Fibroblast of villous mesenchyme (primary cell): ENCODE measurements around the gene CENPN. TPM values are rescaled to one million over a fixed set of nuclear protein-coding genes. Genes with fewer than 3 reads are reported as not detected.
A peak's percentile ranks its signal among the peaks of the same experiment; 100 is the strongest.

Source experiments
- DNase-seq: peaks from one replicate; pipeline ENCODE4 v3.0.0-alpha.2; 2010; ENCODE audit warnings: low read depth
- H3K4me3 ChIP-seq: 2 replicates; pipeline ENCODE4 v1.5.1; 2011; ENCODE audit warnings: low read depth, mild to moderate bottlenecking, low read length
- small RNA-seq: library from RNA; depleted of rRNA; stranded (forward); fragments of <200 nt; gene quantifications from one replicate; pipeline ENCODE3, GENCODE V24; 2012
- total RNA-seq: library from RNA; depleted of rRNA; stranded (reverse); fragments of >200 nt; gene quantifications from 2 replicates; pipeline ENCODE4 v1.2.3, GENCODE V29; 2012
- TF ChIP-seq, protein P1 (sequence below): IDR thresholded peaks from 2 replicates; pipeline ENCODE4 v1.5.1; 2012; ENCODE audit warnings: low read depth, mild to moderate bottlenecking, low read length; ENCODE audit not compliant: insufficient read depth

Gene CENPN
- total RNA-seq, 1 donor, result 64.8 TPM

DNA sequence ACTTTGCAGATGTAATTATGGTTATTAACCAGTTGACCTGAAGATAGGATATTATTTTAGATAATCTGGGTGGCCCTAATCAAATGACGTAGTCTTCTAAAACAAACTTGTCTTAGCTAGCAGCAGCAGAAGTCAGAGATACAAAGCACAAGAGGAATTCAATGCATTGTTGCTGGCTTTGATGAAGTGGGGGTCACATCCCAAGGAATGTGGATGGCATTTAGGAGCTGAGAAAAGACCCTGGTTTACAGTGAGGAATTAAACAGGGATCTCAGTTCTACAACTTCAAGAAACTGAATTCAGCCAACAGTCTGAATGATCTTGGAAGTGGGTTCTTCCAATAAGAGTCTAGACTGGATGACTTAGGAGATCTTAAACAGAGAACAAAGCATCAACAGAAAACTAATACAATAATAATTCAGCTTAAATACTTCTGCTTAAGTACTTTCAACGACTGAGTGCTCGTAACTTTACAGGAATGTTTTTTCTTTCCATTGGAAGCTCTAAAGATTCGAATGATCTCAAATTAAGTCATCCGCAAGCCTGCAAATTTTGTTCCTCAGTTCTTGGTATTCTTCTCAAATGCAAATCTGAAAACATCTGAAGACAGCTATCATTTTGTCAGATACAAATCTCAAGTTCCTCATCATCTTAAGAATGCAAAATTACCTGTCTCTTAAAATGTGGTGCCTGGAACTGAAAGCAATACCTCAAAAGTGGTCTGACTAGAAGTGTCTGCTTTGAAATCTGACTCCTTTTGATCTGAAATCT lies 66.7 kb downstream of the CENPN start:
- no peak overlapping the region for H3K4me3 ChIP-seq
- TF ChIP-seq, protein P1, sequence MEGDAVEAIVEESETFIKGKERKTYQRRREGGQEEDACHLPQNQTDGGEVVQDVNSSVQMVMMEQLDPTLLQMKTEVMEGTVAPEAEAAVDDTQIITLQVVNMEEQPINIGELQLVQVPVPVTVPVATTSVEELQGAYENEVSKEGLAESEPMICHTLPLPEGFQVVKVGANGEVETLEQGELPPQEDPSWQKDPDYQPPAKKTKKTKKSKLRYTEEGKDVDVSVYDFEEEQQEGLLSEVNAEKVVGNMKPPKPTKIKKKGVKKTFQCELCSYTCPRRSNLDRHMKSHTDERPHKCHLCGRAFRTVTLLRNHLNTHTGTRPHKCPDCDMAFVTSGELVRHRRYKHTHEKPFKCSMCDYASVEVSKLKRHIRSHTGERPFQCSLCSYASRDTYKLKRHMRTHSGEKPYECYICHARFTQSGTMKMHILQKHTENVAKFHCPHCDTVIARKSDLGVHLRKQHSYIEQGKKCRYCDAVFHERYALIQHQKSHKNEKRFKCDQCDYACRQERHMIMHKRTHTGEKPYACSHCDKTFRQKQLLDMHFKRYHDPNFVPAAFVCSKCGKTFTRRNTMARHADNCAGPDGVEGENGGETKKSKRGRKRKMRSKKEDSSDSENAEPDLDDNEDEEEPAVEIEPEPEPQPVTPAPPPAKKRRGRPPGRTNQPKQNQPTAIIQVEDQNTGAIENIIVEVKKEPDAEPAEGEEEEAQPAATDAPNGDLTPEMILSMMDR, result no peak
- DNase-seq, result no peak

DNA sequence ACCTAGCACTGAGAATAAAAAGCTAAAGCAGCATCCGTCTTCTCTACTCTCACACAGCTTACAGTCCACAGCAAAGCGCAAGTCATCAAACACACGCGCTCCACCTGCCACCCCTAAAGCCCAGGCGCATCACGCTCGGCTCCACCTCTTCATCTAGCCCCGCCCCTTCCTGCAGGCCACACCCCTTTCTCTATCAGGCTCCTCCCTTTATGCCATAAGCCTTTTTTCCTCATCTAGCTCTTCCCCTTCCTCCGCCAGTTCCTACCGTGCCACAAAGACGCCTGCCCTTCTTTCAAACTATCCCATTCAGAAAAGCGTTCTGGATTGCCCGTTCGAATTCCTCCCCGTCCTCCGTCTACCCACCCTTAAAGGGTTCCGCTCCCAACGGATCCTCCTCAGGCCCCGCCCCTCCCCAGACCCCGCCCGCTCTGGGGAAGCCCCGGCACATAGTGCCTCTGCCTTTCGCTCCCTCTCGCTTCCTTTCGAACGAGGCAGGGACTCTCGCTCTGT lies 69.6 kb downstream of the CENPN start:
- TF ChIP-seq, protein P1, result no peak
- peak overlapping the region; percentile 84 for H3K4me3 ChIP-seq
- peak; percentile 85 for DNase-seq

DNA sequence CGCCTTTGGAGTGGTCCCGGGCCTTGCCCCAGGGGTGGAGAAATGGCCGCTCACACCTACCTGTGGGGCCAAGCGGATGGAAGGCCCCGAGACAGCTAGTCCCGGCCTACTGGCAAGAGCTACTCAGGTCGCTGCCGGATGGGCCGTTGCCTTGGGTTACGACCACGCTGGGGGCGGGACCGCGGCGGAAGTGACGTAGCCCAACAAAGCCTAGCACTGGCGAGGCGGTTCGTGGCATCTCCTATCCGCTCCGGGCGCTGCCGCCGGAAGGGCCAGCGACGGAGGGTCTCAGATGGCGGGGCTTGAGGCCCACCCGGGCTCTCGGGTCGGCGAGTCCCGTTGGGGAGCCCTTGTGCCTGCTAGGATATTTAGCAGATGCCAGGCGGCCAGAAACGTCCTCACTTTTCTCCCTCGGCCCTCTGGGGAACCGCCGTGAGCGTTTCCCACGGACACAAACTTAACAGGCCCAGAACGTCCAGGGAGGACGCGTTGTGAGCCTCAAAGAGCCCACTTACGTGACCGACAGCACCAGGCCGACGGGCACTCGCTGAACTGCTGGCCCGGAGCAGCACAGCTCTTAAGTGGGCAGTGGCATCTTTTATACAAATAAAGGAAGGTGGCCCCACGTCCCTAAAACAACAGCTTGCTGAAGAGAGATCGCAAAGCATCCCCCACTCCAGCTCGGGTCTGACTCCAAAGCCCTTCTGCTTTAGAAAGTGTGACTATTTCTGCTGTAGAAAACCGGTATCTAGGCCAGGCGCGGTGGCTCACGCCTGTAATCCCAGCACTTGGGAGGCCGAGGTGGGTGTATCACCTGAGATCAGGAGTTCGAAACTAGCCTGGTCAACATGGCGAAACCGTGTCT lies 70.3 kb downstream of the CENPN start, which contains the start of gene C16orf46:
Gene C16orf46, minus strand, starts transcription at position 163 of the 865 bp plus-strand sequence. CDS start 13,283 bp downstream, outside the sequence.
- TF ChIP-seq, protein P1, result no peak
- peak within 1 kb of the TSS; percentile 84 for H3K4me3 ChIP-seq
- DNase-seq, result peak; percentile 97

DNA sequence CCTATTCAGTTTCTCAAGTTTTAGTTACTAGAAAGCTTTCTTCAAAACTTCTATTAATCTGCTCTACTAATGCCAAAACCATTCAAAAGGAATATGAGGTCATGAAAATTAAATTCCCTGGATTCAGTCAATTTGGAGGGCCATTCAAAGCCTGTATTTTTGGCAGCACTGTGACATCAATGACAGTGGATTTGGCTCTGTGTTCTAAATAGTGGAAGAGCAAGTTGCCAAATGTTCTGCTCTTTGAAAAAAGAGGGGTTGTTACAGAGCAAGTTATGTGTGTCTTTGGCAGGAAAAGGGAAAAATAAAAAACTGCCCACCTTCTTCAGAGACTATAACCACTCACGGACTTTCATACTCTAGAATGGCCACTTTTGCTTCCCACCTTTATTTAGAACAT lies 73.2 kb downstream of the CENPN start:
- TF ChIP-seq, protein P1, result no peak
- no peak for DNase-seq
- H3K4me3 ChIP-seq, result no peak overlapping the region

DNA sequence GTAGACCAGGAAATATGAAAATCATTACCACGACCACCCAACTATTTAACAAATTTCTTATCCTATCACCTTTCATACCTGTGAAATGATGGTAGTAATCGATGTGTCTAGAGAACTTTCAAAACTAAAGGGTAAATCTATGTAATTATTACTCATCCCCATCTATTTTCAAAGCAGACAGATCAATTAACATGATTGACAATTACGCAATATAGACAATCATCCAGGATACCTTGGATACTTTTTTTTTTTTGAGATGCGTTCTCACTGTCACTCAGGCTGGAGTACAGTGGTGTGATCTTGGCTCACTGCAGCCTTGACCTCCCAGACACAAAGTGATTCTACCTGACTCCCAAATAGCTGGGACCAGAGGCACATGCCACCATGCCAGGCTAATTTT lies 74.0 kb downstream of the CENPN start:
- DNase-seq, result no peak
- H3K4me3 ChIP-seq, result no peak overlapping the region
- TF ChIP-seq, protein P1, result no peak

Small RNA genes within 50 kb of the gene (small RNA-seq; reads per million reads assigned to genes)
- gene AC092718.3, result not detected

Other genes starting within 250 kb of the CENPN start
- 9.3 and 14.2 TPM in 2 replicates for gene CDYL2, start 202.6 kb upstream of the CENPN start, total RNA-seq
- 28.0 and 30.7 TPM in 2 replicates for gene CMC2, start 329 bp upstream of the CENPN start, total RNA-seq
- gene ATMIN, start 28.6 kb downstream of the CENPN start, total RNA-seq, result 36.4 and 54.0 TPM in 2 replicates
- gene C16orf46, start 70.0 kb downstream of the CENPN start, total RNA-seq, result 0.86 and 0.97 TPM in 2 replicates
- 14.5 and 21.2 TPM in 2 replicates for gene GCSH, start 89.2 kb downstream of the CENPN start, total RNA-seq
- not detected in 2 replicates for gene BCO1, start 231.5 kb downstream of the CENPN start, total RNA-seq